Ectodermal cell (in vitro differentiated cells): ENCODE data around the gene CLEC18C.
"Not testable (repeated sequence)": the region's sequence is repeated elsewhere in the genome, so short reads cannot be mapped to it uniquely, and the experiment has no call there.

ENCODE experiments used
- H3K27ac ChIP-seq: 2 replicates; pipeline ENCODE4 v1.7.0; 2013; ENCODE audit warnings: mild to moderate bottlenecking, low read depth, low read length; ENCODE audit not compliant: insufficient read depth, poor library complexity, severe bottlenecking
- H3K27me3 ChIP-seq: 2 replicates; pipeline ENCODE4 v1.7.0; 2013; ENCODE audit warnings: mild to moderate bottlenecking, low read length; ENCODE audit not compliant: insufficient read depth, control insufficient read depth, poor library complexity, severe bottlenecking
- H3K36me3 ChIP-seq: one replicate; pipeline ENCODE4 v1.7.0; 2013; ENCODE audit warnings: low read length; ENCODE audit not compliant: control insufficient read depth, insufficient read depth
- H3K4me1 ChIP-seq: one replicate; pipeline ENCODE4 v1.7.0; 2013; ENCODE audit warnings: low read length; ENCODE audit not compliant: control insufficient read depth, insufficient read depth
- H3K4me3 ChIP-seq: 2 replicates; pipeline ENCODE4 v1.7.0; 2013; ENCODE audit warnings: low read depth, low read length, control low read depth; ENCODE audit not compliant: insufficient read depth
- H3K9me3 ChIP-seq: 2 replicates; pipeline ENCODE4 v1.7.0; 2013; ENCODE audit warnings: mild to moderate bottlenecking, low read length, moderate library complexity; ENCODE audit not compliant: control insufficient read depth
- WGBS, 2 experiments: methylation state at CpG; one replicate each; pipeline ENCODE4 v1.1.7; 2013; ENCODE audit warnings: missing lambda C conversion rate in 2 of 2; 5-methylcytosine and 5-hydroxymethylcytosine counted together

The CLEC18C gene

DNA sequence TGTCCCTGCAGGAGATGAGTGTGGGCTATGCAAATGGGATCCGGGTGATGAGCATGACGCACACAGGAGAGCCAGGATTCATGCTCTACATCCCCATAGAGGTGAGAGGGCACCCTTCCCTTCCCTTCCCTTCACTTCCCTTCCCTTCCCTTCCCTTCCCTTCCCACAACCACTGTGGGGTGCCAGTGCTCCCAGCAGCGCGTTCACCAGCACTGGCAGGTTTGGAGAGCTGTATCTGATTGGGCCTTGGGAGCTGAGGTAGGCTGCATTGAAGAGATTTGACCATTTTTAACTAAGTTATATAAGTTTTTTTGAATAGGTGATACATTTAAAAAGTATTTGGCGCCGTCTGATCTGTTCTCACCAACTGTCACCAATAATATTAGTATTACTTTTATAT is 25.1 kb upstream of the CLEC18C start:
- peaks cover 42% of the 10 kb centered on the region for H3K36me3 ChIP-seq
- 94% methylated on average over 6 of the region's 6 CpGs for WGBS, 2 experiments
- H3K4me1 ChIP-seq, H3K27me3 ChIP-seq, H3K9me3 ChIP-seq, H3K27ac ChIP-seq, H3K4me3 ChIP-seq: not testable (repeated sequence)

GRCh38 chr16:70149296-70149695 is 24.3 kb upstream of the CLEC18C start:
- WGBS, 2 experiments: 89 to 96% methylated on average over 8 of the region's 8 CpGs
- H3K9me3 ChIP-seq, H3K27ac ChIP-seq, H3K4me3 ChIP-seq, H3K27me3 ChIP-seq, H3K4me1 ChIP-seq: not testable (repeated sequence)
- H3K36me3 ChIP-seq: peaks cover 43% of the 10 kb centered on the region

DNA sequence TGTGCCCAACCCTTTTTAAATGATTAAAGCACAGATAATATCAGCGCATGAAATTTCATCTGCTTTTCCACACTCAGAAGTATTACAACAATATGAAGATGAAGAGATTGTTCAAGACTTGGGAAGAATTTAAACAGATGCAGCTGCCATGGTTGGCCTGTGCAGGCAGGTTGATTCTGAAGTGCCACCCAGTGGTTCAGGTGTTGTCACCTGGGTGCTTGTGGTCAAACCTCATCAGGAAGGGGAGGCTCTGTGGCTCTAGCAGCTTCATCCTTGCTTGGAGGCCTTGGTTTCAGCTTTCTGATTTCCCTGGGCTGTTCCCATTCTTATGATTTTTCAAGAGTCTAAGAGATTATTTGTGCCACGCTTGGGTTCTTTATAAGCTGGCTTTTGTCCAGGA is 22.2 kb upstream of the CLEC18C start:
- H3K36me3 ChIP-seq: peaks cover 54% of the 10 kb centered on the region
- no peaks in the 10 kb centered on the region for H3K4me1 ChIP-seq
- no peaks in the 10 kb centered on the region for H3K27me3 ChIP-seq
- WGBS, 2 experiments: 95 to 97% methylated on average over 2 of the region's 2 CpGs
- H3K9me3 ChIP-seq: no peaks in the 10 kb centered on the region
- no peak overlapping the region for H3K4me3 ChIP-seq
- no peak overlapping the region for H3K27ac ChIP-seq

GRCh38 chr16:70151941-70152509 is 21.6 kb upstream of the CLEC18C start:
- Histone ChIP-seq H3K27me3 (no peaks in the 10 kb centered on the region), H3K9me3 (no peaks in the 10 kb centered on the region), H3K36me3 (peaks cover 60% of the 10 kb centered on the region), H3K4me3 (no peak overlapping the region), H3K27ac (no peak overlapping the region), H3K4me1 (no peaks in the 10 kb centered on the region)
- WGBS, 2 experiments: 93% methylated on average over 17 of the region's 17 CpGs

DNA sequence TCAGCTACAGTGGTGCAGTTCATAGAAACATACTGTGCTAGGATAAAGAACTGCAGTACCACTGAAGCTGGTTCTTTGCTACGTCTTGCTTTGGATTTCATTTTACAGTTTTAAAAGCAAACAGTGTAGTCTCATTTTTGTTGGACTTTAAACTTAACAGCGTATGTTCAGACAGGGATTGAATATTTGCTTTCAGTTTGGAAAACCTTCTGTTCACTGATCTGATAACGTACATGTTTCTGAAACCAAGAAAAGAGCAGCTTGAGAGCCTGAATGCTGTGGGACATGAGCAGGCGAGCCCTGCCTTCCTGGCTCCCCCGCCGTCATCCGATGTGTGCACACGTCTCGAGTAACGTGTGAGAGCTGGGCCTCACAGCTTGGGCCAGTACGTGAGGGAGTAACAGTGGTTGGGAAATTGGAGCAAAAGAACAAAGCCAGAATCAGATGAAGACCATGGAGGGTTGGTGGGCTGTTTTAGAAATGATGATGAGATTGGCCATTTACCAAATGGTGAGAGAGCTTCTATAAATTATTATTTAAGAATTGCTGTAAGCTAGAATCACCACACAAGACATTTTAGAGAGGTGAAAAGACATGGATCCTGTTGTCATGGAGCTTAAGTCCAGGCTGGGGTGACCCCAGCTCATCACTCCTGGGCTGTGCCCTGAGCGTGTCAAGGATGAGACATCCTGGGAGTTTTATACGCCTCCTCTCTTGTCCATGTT is 20.8 kb upstream of the CLEC18C start:
- WGBS, 2 experiments: 95 to 96% methylated on average over 13 of the region's 13 CpGs
- Histone ChIP-seq H3K36me3 (peaks cover 68% of the 10 kb centered on the region), H3K4me3 (no peak overlapping the region), H3K9me3 (no peaks in the 10 kb centered on the region), H3K27me3 (no peaks in the 10 kb centered on the region), H3K27ac (no peak overlapping the region), H3K4me1 (no peaks in the 10 kb centered on the region)

GRCh38 chr16:70154736-70155135 is 18.9 kb upstream of the CLEC18C start:
- WGBS, 2 experiments: 95% methylated on average over 10 of the region's 10 CpGs
- not testable (repeated sequence) for H3K27ac ChIP-seq, H3K4me3 ChIP-seq, H3K4me1 ChIP-seq, H3K27me3 ChIP-seq, H3K9me3 ChIP-seq
- H3K36me3 ChIP-seq: peaks cover 86% of the 10 kb centered on the region

DNA sequence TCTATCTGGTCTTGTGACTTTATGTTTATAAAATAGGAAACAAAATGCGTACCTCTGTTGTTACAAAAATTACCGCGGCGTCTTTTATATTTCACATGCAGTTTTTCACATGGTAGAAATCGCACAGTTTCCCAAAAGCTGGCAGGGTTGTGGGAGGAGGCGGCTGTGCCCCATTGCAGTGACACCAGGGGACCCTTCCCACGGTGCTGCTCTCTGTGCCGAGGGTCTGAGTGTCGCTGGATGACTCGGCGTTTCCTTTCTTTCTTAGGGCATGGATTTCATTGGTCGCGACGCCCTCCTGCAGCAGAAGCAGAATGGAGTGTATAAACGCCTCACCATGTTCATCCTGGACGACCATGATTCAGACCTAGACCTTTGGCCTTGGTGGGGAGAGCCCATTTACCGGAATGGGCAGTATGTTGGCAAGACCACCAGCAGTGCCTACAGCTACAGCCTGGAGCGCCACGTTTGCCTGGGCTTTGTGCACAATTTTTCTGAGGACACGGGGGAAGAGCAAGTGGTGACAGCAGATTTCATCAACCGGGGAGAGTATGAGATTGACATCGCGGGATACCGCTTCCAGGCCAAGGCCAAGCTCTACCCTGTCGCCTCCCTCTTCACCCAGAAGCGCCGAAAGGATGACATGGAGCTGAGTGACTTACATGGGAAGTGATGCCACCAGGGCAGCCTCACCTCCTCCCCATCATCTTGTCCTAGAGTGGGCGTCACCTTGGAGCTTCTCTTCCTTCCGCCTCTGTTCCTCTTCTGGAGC is 17.2 kb upstream of the CLEC18C start:
- Histone ChIP-seq H3K36me3 (peaks cover 85% of the 10 kb centered on the region), H3K9me3 (no peaks in the 10 kb centered on the region), H3K27me3 (no peaks in the 10 kb centered on the region), H3K4me1 (no peaks in the 10 kb centered on the region), H3K4me3 (no peak overlapping the region), H3K27ac (no peak overlapping the region)
- WGBS, 2 experiments: 92 to 94% methylated on average over 29 of the region's 29 CpGs

DNA sequence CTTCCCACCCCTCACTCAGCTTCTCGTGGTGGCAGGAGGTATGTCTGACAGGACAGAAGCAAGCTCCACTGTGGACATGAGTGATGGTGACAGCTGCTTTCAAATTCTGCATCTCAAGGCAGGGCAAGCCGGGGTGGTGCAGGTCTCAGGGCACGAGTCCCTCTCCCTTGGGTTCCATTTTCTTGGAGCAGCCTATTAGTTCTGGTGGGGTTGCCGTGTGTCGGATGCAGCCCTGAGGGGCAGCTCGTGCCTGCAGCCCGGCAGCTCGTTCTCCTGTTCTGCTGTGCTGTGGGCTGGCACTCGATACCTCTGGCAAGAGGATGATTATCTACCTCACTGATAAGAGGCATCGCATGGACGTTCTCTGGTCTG is 16.5 kb upstream of the CLEC18C start:
- Histone ChIP-seq H3K27me3 (no peaks in the 10 kb centered on the region), H3K9me3 (no peaks in the 10 kb centered on the region), H3K27ac (no peak overlapping the region), H3K4me3 (no peak overlapping the region), H3K36me3 (peaks cover 82% of the 10 kb centered on the region), H3K4me1 (no peaks in the 10 kb centered on the region)
- WGBS, 2 experiments: 90 to 91% methylated on average over 11 of the region's 11 CpGs

GRCh38 chr16:70157477-70158260 is 15.9 kb upstream of the CLEC18C start:
- Histone ChIP-seq H3K9me3 (no peaks in the 10 kb centered on the region), H3K4me3 (no peak overlapping the region), H3K27me3 (no peaks in the 10 kb centered on the region), H3K36me3 (peaks cover 76% of the 10 kb centered on the region), H3K27ac (no peak overlapping the region), H3K4me1 (no peaks in the 10 kb centered on the region)
- 94 to 95% methylated on average over 8 of the region's 8 CpGs for WGBS, 2 experiments
